ENCODE data around the gene PCGF3.
"Not testable (repeated sequence)": the region's sequence is repeated elsewhere in the genome, so short reads cannot be mapped to it uniquely, and the experiment has no call there.

The PCGF3 gene

GRCh38 chr4:752196-752861, 46.7 kb downstream of the PCGF3 start:
- TF ChIP-seq ZNF70 (CRISPR knock-in tag; IDR thresholded peaks at IDR 0.05) (no peak), ESRRG (CRISPR knock-in tag; IDR thresholded peaks at IDR 0.05) (no peak), PATZ1 (CRISPR knock-in tag; IDR thresholded peaks at IDR 0.05; ENCODE audit: borderline replicate concordance) (no peak), GLIS3 (CRISPR knock-in tag; IDR thresholded peaks at IDR 0.05) (no peak), PPARA (CRISPR knock-in tag; IDR thresholded peaks at IDR 0.05; ENCODE audit: borderline replicate concordance) (no peak), RARB (CRISPR knock-in tag; IDR thresholded peaks at IDR 0.05) (no peak), TCF4 (CRISPR knock-in tag; IDR thresholded peaks at IDR 0.05; ENCODE audit: borderline replicate concordance) (no peak), ZNF565 (CRISPR knock-in tag; conservative IDR thresholded peaks at IDR 0.05; ENCODE audit: low read depth) (no peak), ZC3H10 (CRISPR knock-in tag; IDR thresholded peaks at IDR 0.05) (no peak), CSRNP3 (CRISPR knock-in tag; IDR thresholded peaks at IDR 0.05) (no peak), TOX (CRISPR knock-in tag; IDR thresholded peaks at IDR 0.05; ENCODE audit: borderline replicate concordance) (no peak), ZFP30 (CRISPR knock-in tag; IDR thresholded peaks at IDR 0.05) (no peak), TSHZ2 (CRISPR knock-in tag; IDR thresholded peaks at IDR 0.05) (no peak), ARNTL (CRISPR knock-in tag; IDR thresholded peaks at IDR 0.05; ENCODE audit: borderline replicate concordance, low read depth) (no peak), ISL1 (CRISPR knock-in tag; IDR thresholded peaks at IDR 0.05) (no peak), SNAI2 (CRISPR knock-in tag; IDR thresholded peaks at IDR 0.05) (no peak), OSR1 (CRISPR knock-in tag; IDR thresholded peaks at IDR 0.05) (no peak)
- no peak for ATAC-seq

GRCh38 chr4:753186-753585, 47.6 kb downstream of the PCGF3 start:
- ATAC-seq: not testable (repeated sequence)

GRCh38 chr4:754221-755120, 48.8 kb downstream of the PCGF3 start:
- no peak for TF ChIP-seq ZNF70 (CRISPR knock-in tag; IDR thresholded peaks at IDR 0.05)
- no peak; the same call in 2 of the 3 replicates for ATAC-seq

- TF ChIP-seq ESRRG (CRISPR knock-in tag; IDR thresholded peaks at IDR 0.05) (no peak), ZC3H10 (CRISPR knock-in tag; IDR thresholded peaks at IDR 0.05) (no peak)
- no peak for ATAC-seq
These were observed 51.5 kb downstream of the PCGF3 start for GRCh38 chr4:757111-757510.

- ATAC-seq: not testable (repeated sequence)
These were observed 54.2 kb downstream of the PCGF3 start for GRCh38 chr4:759810-760209.

- ATAC-seq: no peak
- no peak for TF ChIP-seq ZFP30 (CRISPR knock-in tag; IDR thresholded peaks at IDR 0.05)
- TF ChIP-seq RARB (CRISPR knock-in tag; IDR thresholded peaks at IDR 0.05): no peak
- TF ChIP-seq TOX (CRISPR knock-in tag; IDR thresholded peaks at IDR 0.05; ENCODE audit: borderline replicate concordance): no peak
- no peak for TF ChIP-seq TCF4 (CRISPR knock-in tag; IDR thresholded peaks at IDR 0.05; ENCODE audit: borderline replicate concordance)
- TF ChIP-seq ARNTL (CRISPR knock-in tag; IDR thresholded peaks at IDR 0.05; ENCODE audit: borderline replicate concordance, low read depth): no peak
- no peak for TF ChIP-seq CSDC2 (CRISPR knock-in tag; IDR thresholded peaks at IDR 0.05)
- TF ChIP-seq ZFP3 (CRISPR knock-in tag; IDR thresholded peaks at IDR 0.05): no peak
- TF ChIP-seq GLIS3 (CRISPR knock-in tag; IDR thresholded peaks at IDR 0.05): no peak
- no peak for TF ChIP-seq PPARA (CRISPR knock-in tag; IDR thresholded peaks at IDR 0.05; ENCODE audit: borderline replicate concordance)
- TF ChIP-seq OSR1 (CRISPR knock-in tag; IDR thresholded peaks at IDR 0.05): no peak
- no peak for TF ChIP-seq SNAI2 (CRISPR knock-in tag; IDR thresholded peaks at IDR 0.05)
- TF ChIP-seq CSRNP3 (CRISPR knock-in tag; IDR thresholded peaks at IDR 0.05): no peak
- no peak for TF ChIP-seq TSHZ2 (CRISPR knock-in tag; IDR thresholded peaks at IDR 0.05)
These were observed 55.0 kb downstream of the PCGF3 start for GRCh38 chr4:760616-761015.

Measured in SK-N-SH treated with all-trans-retinoic acid at 6 μM for 48 hours (cell line).